ENCODE measurements around the gene PPP2R2C.

DNA sequence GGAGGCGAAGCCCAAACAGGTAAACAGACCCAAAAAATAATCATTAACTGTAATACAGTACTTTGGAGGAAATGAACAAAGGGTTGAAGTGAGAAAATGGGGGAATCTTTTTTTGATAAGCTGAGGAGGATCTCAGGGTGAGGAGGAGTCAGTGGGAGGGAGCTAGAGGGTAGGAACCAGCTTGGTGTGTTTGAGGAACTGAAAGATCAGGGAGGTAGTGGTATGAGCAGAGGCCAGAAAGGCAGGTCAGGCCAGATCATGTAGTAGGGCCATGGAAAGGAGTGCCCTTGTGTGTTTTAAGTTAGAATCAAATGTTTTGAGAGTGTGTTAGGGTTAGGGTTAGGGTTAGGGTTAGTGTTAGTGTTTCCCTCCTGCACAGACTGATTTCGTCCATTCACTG is 48.8 kb downstream of the PPP2R2C start:
- TF ChIP-seq, protein P1, sequence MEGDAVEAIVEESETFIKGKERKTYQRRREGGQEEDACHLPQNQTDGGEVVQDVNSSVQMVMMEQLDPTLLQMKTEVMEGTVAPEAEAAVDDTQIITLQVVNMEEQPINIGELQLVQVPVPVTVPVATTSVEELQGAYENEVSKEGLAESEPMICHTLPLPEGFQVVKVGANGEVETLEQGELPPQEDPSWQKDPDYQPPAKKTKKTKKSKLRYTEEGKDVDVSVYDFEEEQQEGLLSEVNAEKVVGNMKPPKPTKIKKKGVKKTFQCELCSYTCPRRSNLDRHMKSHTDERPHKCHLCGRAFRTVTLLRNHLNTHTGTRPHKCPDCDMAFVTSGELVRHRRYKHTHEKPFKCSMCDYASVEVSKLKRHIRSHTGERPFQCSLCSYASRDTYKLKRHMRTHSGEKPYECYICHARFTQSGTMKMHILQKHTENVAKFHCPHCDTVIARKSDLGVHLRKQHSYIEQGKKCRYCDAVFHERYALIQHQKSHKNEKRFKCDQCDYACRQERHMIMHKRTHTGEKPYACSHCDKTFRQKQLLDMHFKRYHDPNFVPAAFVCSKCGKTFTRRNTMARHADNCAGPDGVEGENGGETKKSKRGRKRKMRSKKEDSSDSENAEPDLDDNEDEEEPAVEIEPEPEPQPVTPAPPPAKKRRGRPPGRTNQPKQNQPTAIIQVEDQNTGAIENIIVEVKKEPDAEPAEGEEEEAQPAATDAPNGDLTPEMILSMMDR (IDR thresholded peaks at IDR 0.05), result no peak
- no peak for TF ChIP-seq CHD2 (IDR thresholded peaks at IDR 0.05; ENCODE audit: low read length, partially characterized antibody)
- TF ChIP-seq, protein P2, sequence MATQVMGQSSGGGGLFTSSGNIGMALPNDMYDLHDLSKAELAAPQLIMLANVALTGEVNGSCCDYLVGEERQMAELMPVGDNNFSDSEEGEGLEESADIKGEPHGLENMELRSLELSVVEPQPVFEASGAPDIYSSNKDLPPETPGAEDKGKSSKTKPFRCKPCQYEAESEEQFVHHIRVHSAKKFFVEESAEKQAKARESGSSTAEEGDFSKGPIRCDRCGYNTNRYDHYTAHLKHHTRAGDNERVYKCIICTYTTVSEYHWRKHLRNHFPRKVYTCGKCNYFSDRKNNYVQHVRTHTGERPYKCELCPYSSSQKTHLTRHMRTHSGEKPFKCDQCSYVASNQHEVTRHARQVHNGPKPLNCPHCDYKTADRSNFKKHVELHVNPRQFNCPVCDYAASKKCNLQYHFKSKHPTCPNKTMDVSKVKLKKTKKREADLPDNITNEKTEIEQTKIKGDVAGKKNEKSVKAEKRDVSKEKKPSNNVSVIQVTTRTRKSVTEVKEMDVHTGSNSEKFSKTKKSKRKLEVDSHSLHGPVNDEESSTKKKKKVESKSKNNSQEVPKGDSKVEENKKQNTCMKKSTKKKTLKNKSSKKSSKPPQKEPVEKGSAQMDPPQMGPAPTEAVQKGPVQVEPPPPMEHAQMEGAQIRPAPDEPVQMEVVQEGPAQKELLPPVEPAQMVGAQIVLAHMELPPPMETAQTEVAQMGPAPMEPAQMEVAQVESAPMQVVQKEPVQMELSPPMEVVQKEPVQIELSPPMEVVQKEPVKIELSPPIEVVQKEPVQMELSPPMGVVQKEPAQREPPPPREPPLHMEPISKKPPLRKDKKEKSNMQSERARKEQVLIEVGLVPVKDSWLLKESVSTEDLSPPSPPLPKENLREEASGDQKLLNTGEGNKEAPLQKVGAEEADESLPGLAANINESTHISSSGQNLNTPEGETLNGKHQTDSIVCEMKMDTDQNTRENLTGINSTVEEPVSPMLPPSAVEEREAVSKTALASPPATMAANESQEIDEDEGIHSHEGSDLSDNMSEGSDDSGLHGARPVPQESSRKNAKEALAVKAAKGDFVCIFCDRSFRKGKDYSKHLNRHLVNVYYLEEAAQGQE (IDR thresholded peaks at IDR 0.05; ENCODE audit: low read depth, low read length), result no peak
- TF ChIP-seq EZH2phosphoT487 (IDR thresholded peaks at IDR 0.05; ENCODE audit: borderline replicate concordance, low read depth), result no peak
- no peak for TF ChIP-seq POLR2AphosphoS5 (IDR thresholded peaks at IDR 0.05; ENCODE audit: low read depth, low read length)
- no peak for TF ChIP-seq YY1 (IDR thresholded peaks at IDR 0.05; ENCODE audit: low read depth)
- TF ChIP-seq, protein P3, sequence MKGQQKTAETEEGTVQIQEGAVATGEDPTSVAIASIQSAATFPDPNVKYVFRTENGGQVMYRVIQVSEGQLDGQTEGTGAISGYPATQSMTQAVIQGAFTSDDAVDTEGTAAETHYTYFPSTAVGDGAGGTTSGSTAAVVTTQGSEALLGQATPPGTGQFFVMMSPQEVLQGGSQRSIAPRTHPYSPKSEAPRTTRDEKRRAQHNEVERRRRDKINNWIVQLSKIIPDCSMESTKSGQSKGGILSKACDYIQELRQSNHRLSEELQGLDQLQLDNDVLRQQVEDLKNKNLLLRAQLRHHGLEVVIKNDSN (IDR thresholded peaks at IDR 0.05; ENCODE audit: borderline replicate concordance, low read depth), result no peak

Measured in SK-N-SH (cell line).